ENCODE results near the gene EIF4EBP3.

Gene EIF4EBP3

GRCh38 chr5:140598836-140599235 lies 51.4 kb downstream of the EIF4EBP3 start:
- no peak overlapping the region for H3K4me3 ChIP-seq (replicated peaks; ENCODE audit: low read depth, low read length)
- DNase-seq (ENCODE audit: extremely low read depth, low read depth), result no peak
- no peak for TF ChIP-seq CTCF (IDR thresholded peaks at IDR 0.05; ENCODE audit: low read depth, low read length, missing control alignments)
